ENCODE measurements around the gene FZR1.

- no peak for TF ChIP-seq EZH2 (IDR thresholded peaks at IDR 0.05; ENCODE audit: insufficient read depth, poor library complexity, severe bottlenecking)
- no peak for TF ChIP-seq EZH2phosphoT487 (IDR thresholded peaks at IDR 0.05; ENCODE audit: insufficient read depth, low read depth)
Observed at GRCh38 chr19:3528539-3529211, 22.6 kb downstream of the FZR1 start.
